H1 (cell line): ENCODE results near the gene MDC1. TPM values are rescaled to one million over a fixed set of nuclear protein-coding genes. Genes with fewer than 3 reads are reported as not detected.

ENCODE experiments used
- CTCF ChIA-PET: fragments of 300-600 bp; sonication (Branson Sonifier 250); formaldehyde crosslinking; loops from one replicate; lab custom pipeline; 2021; ENCODE audit not compliant: partially characterized antibody; lab: Charles Lee
- POLR2A ChIA-PET: fragments of 300-600 bp; sonication (Branson Sonifier 250); formaldehyde crosslinking; loops from one replicate; lab custom pipeline; 2021; ENCODE audit warnings: inconsistent platforms; ENCODE audit not compliant: partially characterized antibody; lab: Charles Lee
- DNase-seq, 2 experiments: peaks; one replicate each; pipeline versions ENCODE4 v3.0.0 to v3.0.0-alpha.2; 2010 to 2022; ENCODE audit warnings: low spot score in 2 of 2, low read depth in 1 of 2, mixed read lengths in 1 of 2
- FAIRE-seq: peaks from 2 replicates; lab custom pipeline; 2011; peaks lifted over from hg19 to GRCh38; lab: Jason Lieb, UNC
- H2AFZ ChIP-seq: 2 replicates; pipeline ENCODE4 v1.8.1; 2012; ENCODE audit warnings: low read length, inconsistent platforms
- H2AK5ac ChIP-seq: 2 replicates; pipeline ENCODE4 v1.6.1; 2013; ENCODE audit warnings: low read depth, low read length
- H2BK120ac ChIP-seq: replicated peaks from 2 replicates; pipeline ENCODE3; 2013; ENCODE audit warnings: low read depth, low read length, inconsistent platforms
- H2BK12ac ChIP-seq: 2 replicates; pipeline ENCODE4 v1.6.1; 2013; ENCODE audit warnings: low read depth, low read length
- H2BK15ac ChIP-seq: 2 replicates; pipeline ENCODE4 v1.6.1; 2013; ENCODE audit warnings: low read length
- H2BK20ac ChIP-seq: 2 replicates; pipeline ENCODE4 v1.6.1; 2013; ENCODE audit warnings: low read length
- H2BK5ac ChIP-seq: 2 replicates; pipeline ENCODE4 v1.6.1; 2013; ENCODE audit warnings: low read depth, low read length
- H3K14ac ChIP-seq: 2 replicates; pipeline ENCODE4 v1.6.1; 2013; ENCODE audit warnings: inconsistent platforms; ENCODE audit not compliant: insufficient read length
- H3K18ac ChIP-seq: 2 replicates; pipeline ENCODE4 v1.6.1; 2013; ENCODE audit warnings: low read length; ENCODE audit errors: extremely low read depth
- H3K23ac ChIP-seq: 2 replicates; pipeline ENCODE4 v1.6.1; 2013; ENCODE audit warnings: inconsistent platforms; ENCODE audit not compliant: insufficient read length
- H3K23me2 ChIP-seq: 2 replicates; pipeline ENCODE4 v1.6.1; 2013; ENCODE audit warnings: low read depth, low read length
- H3K27ac ChIP-seq: 2 replicates; pipeline ENCODE4 v1.6.1; 2011; ENCODE audit warnings: low read depth, low read length, inconsistent platforms
- H3K27me3 ChIP-seq, 4 experiments: replicated peaks in 1 of 4; 1 replicate in 1 of 4; 2 replicates in 3 of 4; pipeline versions ENCODE4 v1.6.1 to v1.8.1; 2011 to 2013; ENCODE audit warnings: low read length in 3 of 4, mild to moderate bottlenecking in 3 of 4, inconsistent platforms in 2 of 4, mixed read lengths in 2 of 4, moderate library complexity in 1 of 4; ENCODE audit not compliant: control insufficient read depth in 3 of 4, insufficient read depth in 3 of 4; ENCODE audit errors: extremely low read depth in 1 of 4
- H3K36me3 ChIP-seq, 4 experiments: 2 replicates each; pipeline versions ENCODE4 v1.6.1 to v1.8.1; 2011 to 2013; ENCODE audit warnings: mild to moderate bottlenecking in 4 of 4, low read length in 3 of 4, moderate library complexity in 2 of 4, control low read depth in 1 of 4, inconsistent platforms in 1 of 4; ENCODE audit not compliant: insufficient read depth in 4 of 4, control insufficient read depth in 2 of 4
- H3K4ac ChIP-seq: replicated peaks from 2 replicates; pipeline ENCODE3; 2013; ENCODE audit warnings: low read length, low read depth, mixed read lengths, inconsistent platforms; ENCODE audit not compliant: insufficient read length
- H3K4me1 ChIP-seq, 4 experiments: replicated peaks in 1 of 4; 1 replicate in 1 of 4; 2 replicates in 3 of 4; pipeline versions ENCODE4 v1.6.1 to v1.8.1; 2011 to 2013; ENCODE audit warnings: low read length in 3 of 4, inconsistent platforms in 2 of 4, mixed read lengths in 1 of 4; ENCODE audit not compliant: insufficient read depth in 4 of 4, control insufficient read depth in 3 of 4
- H3K4me2 ChIP-seq, 2 experiments: 2 replicates each; pipeline versions ENCODE4 v1.6.1 to v1.8.1; 2011 to 2013; ENCODE audit warnings: low read depth in 2 of 2, low read length in 2 of 2, control low read depth in 1 of 2, inconsistent platforms in 1 of 2, mild to moderate bottlenecking in 1 of 2; ENCODE audit not compliant: insufficient read depth in 1 of 2
- H3K4me3 ChIP-seq, 4 experiments: fragments of 200-600, 300-600 bp in 1 of 4; sonication (generic), shearing (Covaris generic), sonication (Bioruptor Twin) in 1 of 4; 2 replicates each; pipeline versions ENCODE4 v1.5.1 to v1.8.1; 2011 to 2016; ENCODE audit warnings: low read length in 4 of 4, low read depth in 3 of 4, control low read depth in 2 of 4, inconsistent platforms in 2 of 4, mild to moderate bottlenecking in 2 of 4, mixed read lengths in 1 of 4, moderate library complexity in 1 of 4; ENCODE audit not compliant: insufficient read depth in 2 of 4; ENCODE audit errors: extremely low read depth in 1 of 4
- H3K56ac ChIP-seq: replicated peaks from 2 replicates; pipeline ENCODE3; 2013; ENCODE audit warnings: low read depth, mild to moderate bottlenecking, mixed read lengths, low read length, inconsistent platforms; ENCODE audit not compliant: insufficient read length
- H3K79me1 ChIP-seq: 2 replicates; pipeline ENCODE4 v1.6.1; 2013; ENCODE audit warnings: low read depth, low read length, control low read depth
- H3K79me2 ChIP-seq, 2 experiments: 2 replicates each; pipeline versions ENCODE4 v1.6.1 to v1.8.1; 2012 to 2013; ENCODE audit warnings: low read length in 2 of 2, mild to moderate bottlenecking in 2 of 2, inconsistent platforms in 1 of 2; ENCODE audit not compliant: insufficient read depth in 2 of 2, control insufficient read depth in 1 of 2
- H3K9ac ChIP-seq, 4 experiments: replicated peaks in 1 of 4; 1 replicate in 1 of 4; 2 replicates in 3 of 4; pipeline versions ENCODE4 v1.6.1 to v1.8.1; 2011 to 2013; ENCODE audit warnings: low read depth in 3 of 4, low read length in 3 of 4, control low read depth in 2 of 4, mild to moderate bottlenecking in 2 of 4, moderate library complexity in 2 of 4, inconsistent platforms in 1 of 4; ENCODE audit errors: extremely low read depth in 1 of 4
- H3K9me3 ChIP-seq, 2 experiments: 2 replicates each; pipeline versions ENCODE4 v1.6.1 to v1.8.1; 2012 to 2013; ENCODE audit warnings: mild to moderate bottlenecking in 2 of 2, moderate library complexity in 2 of 2, control low read depth in 1 of 2, inconsistent platforms in 1 of 2, low read depth in 1 of 2, low read length in 1 of 2, mixed read lengths in 1 of 2; ENCODE audit not compliant: insufficient read depth in 2 of 2
- H4K20me1 ChIP-seq, 2 experiments: replicated peaks in 1 of 2; 2 replicates each; pipeline versions ENCODE3 to v1.8.1; 2011 to 2013; ENCODE audit warnings: inconsistent platforms in 2 of 2, low read length in 2 of 2, mild to moderate bottlenecking in 1 of 2; ENCODE audit not compliant: insufficient read depth in 2 of 2, control insufficient read depth in 1 of 2
- H4K5ac ChIP-seq: 2 replicates; pipeline ENCODE4 v1.6.1; 2013; ENCODE audit warnings: low read length, low read depth, mixed read lengths, inconsistent platforms; ENCODE audit not compliant: insufficient read length
- H4K8ac ChIP-seq: 2 replicates; pipeline ENCODE4 v1.8.0; 2013; ENCODE audit warnings: mild to moderate bottlenecking, moderate library complexity, low read length, inconsistent platforms; ENCODE audit not compliant: insufficient read depth; ENCODE audit errors: extremely low read depth
- H4K91ac ChIP-seq: replicated peaks from 2 replicates; pipeline ENCODE3; 2013; ENCODE audit warnings: low read length, mixed read lengths, inconsistent platforms; ENCODE audit not compliant: insufficient read length
- BACH1 ChIP-seq: IDR thresholded peaks from 2 replicates; pipeline ENCODE4 v1.6.1; 2012; ENCODE audit warnings: low read length, improper control_type of control experiment
- BCL11A ChIP-seq, 2 experiments: IDR thresholded peaks; one replicate each; pipeline ENCODE4 v1.6.1; 2011; ENCODE audit warnings: low read depth in 2 of 2, low read length in 2 of 2, mild to moderate bottlenecking in 2 of 2
- HDAC2 ChIP-seq, 2 experiments: fragments of 300-600 bp in 1 of 2; sonication (generic) in 1 of 2; IDR thresholded peaks; 2 replicates each; pipeline ENCODE4 v1.6.1; 2011 to 2012; ENCODE audit warnings: low read depth in 2 of 2, low read length in 2 of 2, mild to moderate bottlenecking in 2 of 2, moderate library complexity in 2 of 2, borderline replicate concordance in 1 of 2, inconsistent platforms in 1 of 2
- POLR2AphosphoS5 ChIP-seq: IDR thresholded peaks from 2 replicates; pipeline ENCODE4 v1.6.1; 2011; ENCODE audit warnings: low read depth, low read length
- WGBS, 2 experiments: shearing (Covaris generic) in 1 of 2; methylation state at CpG; one replicate each; pipeline versions ENCODE4 v1.1.6 to v1.1.7; 2013 to 2015; ENCODE audit warnings: low lambda C conversion rate in 2 of 2, mixed read lengths in 2 of 2, inconsistent platforms in 1 of 2, low coverage in 1 of 2, missing lambda C conversion rate in 1 of 2; ENCODE audit not compliant: insufficient replicate concordance in 2 of 2, insufficient coverage in 1 of 2, insufficient read length in 1 of 2; ENCODE audit errors: extremely low coverage in 1 of 2, missing lambda C conversion rate in 1 of 2; 5-methylcytosine and 5-hydroxymethylcytosine counted together
- polyA plus RNA-seq, 7 experiments: library from polyadenylated mRNA; depleted of rRNA in 3 of 7; stranded (reverse) in 5 of 7; unstranded in 2 of 7; fragments of >200 nt in 5 of 7; fragments of 200-250 nt in 2 of 7; gene quantifications; 1 replicate in 5 of 7; 2 replicates in 1 of 7; 4 replicates in 1 of 7; pipeline versions ENCODE4 v1.2.1 to v1.2.3, GENCODE V29; 2011 to 2013; ENCODE audit warnings: missing spikeins in 2 of 7, mixed read lengths in 2 of 7
- total RNA-seq: library from RNA; stranded (reverse); fragmentation: NEBNext Ultra II Directional; extraction: Animal tissue kit (Norgen Biotek cat#: 25700); gene quantifications from 2 replicates; pipeline ENCODE4 v1.2.1, GENCODE V29; 2021

The MDC1 gene
- total and polyA plus RNA-seq, 2 of the 8 experiments (the other 6 are each of a cell fraction or from before 2014, with no cell fraction given), result 29.9 to 81.1 TPM

DNA sequence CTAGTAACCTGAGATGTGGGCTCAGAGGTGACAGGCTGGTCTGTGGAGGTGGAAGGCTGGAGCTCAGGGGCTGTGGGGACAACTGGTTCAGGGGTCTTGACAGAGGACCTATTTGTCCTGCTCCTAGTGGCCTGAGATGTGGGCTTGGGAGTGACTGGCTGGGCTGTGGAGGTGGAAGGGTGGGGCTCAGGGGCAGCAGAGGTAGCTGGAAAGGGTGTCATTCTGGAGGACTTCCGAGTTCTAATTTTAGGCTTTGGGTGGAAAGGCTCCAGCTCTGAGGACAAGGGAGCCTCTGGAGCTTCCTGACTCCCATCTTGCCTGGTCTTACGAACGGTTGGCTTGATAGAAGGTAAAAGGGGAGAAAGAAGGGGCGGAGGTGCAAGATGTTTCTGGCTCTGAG, 11.5 kb downstream of the MDC1 start:
- no peak overlapping the region for H3K4me3 ChIP-seq
- H3K4me1 ChIP-seq, result no peaks in the 10 kb centered on the region; a peak in 1 of 7 replicates
- no peak overlapping the region for H2BK15ac ChIP-seq
- H2AFZ ChIP-seq, result no peak overlapping the region
- H2BK12ac ChIP-seq, result no peak overlapping the region
- no peak overlapping the region for H3K4me2 ChIP-seq
- no peak overlapping the region for H2AK5ac ChIP-seq
- H3K56ac ChIP-seq, result no peak overlapping the region
- no peak overlapping the region for H4K5ac ChIP-seq
- no peak overlapping the region for H2BK20ac ChIP-seq
- peaks cover 3 to 4% of the 10 kb centered on the region in 2 experiments for H4K20me1 ChIP-seq
- no peak overlapping the region for H3K18ac ChIP-seq
- no peaks in the 10 kb centered on the region for H3K79me2 ChIP-seq
- H3K36me3 ChIP-seq, result peaks cover 5 to 41% (median 25%) of the 10 kb centered on the region in 4 experiments; a peak in 6 of 8 replicates
- H2BK120ac ChIP-seq, result no peak overlapping the region
- H3K9me3 ChIP-seq, result no peaks in the 10 kb centered on the region
- no peak overlapping the region for H3K14ac ChIP-seq
- H3K27me3 ChIP-seq, result no peaks in the 10 kb centered on the region
- H3K23me2 ChIP-seq, result no peaks in the 10 kb centered on the region
- H3K23ac ChIP-seq, result no peak overlapping the region
- no peak overlapping the region for H3K27ac ChIP-seq
- H3K79me1 ChIP-seq, result no peaks in the 10 kb centered on the region
- H4K8ac ChIP-seq, result no peak overlapping the region
- no peak for DNase-seq
- TF ChIP-seq BACH1, result no peak
- TF ChIP-seq HDAC2 (IDR thresholded peaks at IDR 0.05; ENCODE audit: borderline replicate concordance in 1 of 2, low read depth in 2 of 2, low read length in 2 of 2), result no peak
- no peak for TF ChIP-seq BCL11A (IDR thresholded peaks at IDR 0.05; ENCODE audit: low read depth in 2 of 2, low read length in 2 of 2)
- TF ChIP-seq POLR2AphosphoS5, result no peak
- H3K9ac ChIP-seq, result no peak overlapping the region
- H4K91ac ChIP-seq, result no peak overlapping the region
- no peak overlapping the region for H2BK5ac ChIP-seq
- CTCF ChIA-PET, result interaction anchor here (0.7 to 2.3 kb wide), 10 partner anchors 7 to 139 kb away, joined by 3 to 14 read pairs (median 7); partner anchors contain the start of genes DHX16 and MDC1
- no peak overlapping the region for H3K4ac ChIP-seq
- 91% methylated on average over 4 of the region's 4 CpGs; no CpG with 5 or more reads in 1 of the 2 experiments for WGBS, 2 experiments
- POLR2A ChIA-PET, result interaction anchor here (1.1 to 35.9 kb wide), 4 partner anchors 5 to 26 kb away, joined by 4 to 732 read pairs (median 368); partner anchors contain the start of genes MDC1, NRM and TUBB
- no peak for FAIRE-seq
